ENCODE data around the gene MFNG. TPM values are rescaled to one million over a fixed set of nuclear protein-coding genes. Genes with fewer than 3 reads are reported as not detected.

MFNG gene
- total RNA-seq, 2 experiments from 2014 or later, result 225 to 235 TPM

GRCh38 chr22:37442135-37442534 is 44.0 kb downstream of the MFNG start:
- intact Hi-C loops (cut with micrococcal nuclease; ENCODE audit: unreplicated experiment), result no loop called here
- ChIA-PET CTCF (ENCODE audit: unreplicated experiment) (no interaction called here), POLR2A (interaction anchor here (0.6 kb wide), 1 partner anchor 188 kb away, joined by 3 read pairs; no protein-coding TSS in a partner anchor)
- Histone ChIP-seq H3K4me1 (ENCODE audit: insufficient read depth, low read length, poor library complexity, severe bottlenecking) (peaks cover 4% of the 10 kb centered on the region), H2AFZ (ENCODE audit: low read length) (no peak overlapping the region), H3K4me3 (ENCODE audit: low read depth, low read length, poor library complexity, severe bottlenecking) (no peak overlapping the region), H3K9me2 (ENCODE audit: insufficient read depth, low read length) (no peaks in the 10 kb centered on the region), H3K9me3 (ENCODE audit: low read length) (peaks cover 10% of the 10 kb centered on the region; the same call in 1 of the 2 replicates), H3K79me2 (ENCODE audit: insufficient read depth, low read depth, low read length) (no peaks in the 10 kb centered on the region), H3K36me3 (ENCODE audit: insufficient read depth, low read length) (no peaks in the 10 kb centered on the region), H3K27ac (ENCODE audit: low read depth, low read length, poor library complexity, severe bottlenecking) (no peak overlapping the region), H3K4me2 (ENCODE audit: low read length) (no peak overlapping the region), H4K20me1 (ENCODE audit: insufficient read depth, low read length) (no peaks in the 10 kb centered on the region)
- TF ChIP-seq EZH2phosphoT487 (IDR thresholded peaks at IDR 0.05; ENCODE audit: borderline replicate concordance, low read depth, low read length), result no peak
- no peak for TF ChIP-seq CTCF (conservative IDR thresholded peaks at IDR 0.05; ENCODE audit: low read length)
- BruUV-seq (replicated peaks), result no TSS peak
- no peak for DNase-seq (ENCODE audit: low spot score)

GRCh38 chr22:37440875-37441274 is 45.3 kb downstream of the MFNG start:
- DNase-seq (ENCODE audit: low spot score), result no peak
- ChIA-PET CTCF (ENCODE audit: unreplicated experiment) (no interaction called here), POLR2A (interaction anchor here (0.6 kb wide), 1 partner anchor 59 kb away, joined by 7 read pairs; no protein-coding TSS in a partner anchor)
- Histone ChIP-seq H3K36me3 (ENCODE audit: insufficient read depth, low read length) (no peaks in the 10 kb centered on the region), H3K9me3 (ENCODE audit: low read length) (peaks cover 10% of the 10 kb centered on the region; the same call in 1 of the 2 replicates), H3K79me2 (ENCODE audit: insufficient read depth, low read depth, low read length) (no peaks in the 10 kb centered on the region), H3K27ac (ENCODE audit: low read depth, low read length, poor library complexity, severe bottlenecking) (no peak overlapping the region), H3K4me2 (ENCODE audit: low read length) (no peak overlapping the region), H4K20me1 (ENCODE audit: insufficient read depth, low read length) (no peaks in the 10 kb centered on the region), H3K9me2 (ENCODE audit: insufficient read depth, low read length) (no peaks in the 10 kb centered on the region), H3K4me3 (ENCODE audit: low read depth, low read length, poor library complexity, severe bottlenecking) (no peak overlapping the region), H3K4me1 (ENCODE audit: insufficient read depth, low read length, poor library complexity, severe bottlenecking) (peaks cover 4% of the 10 kb centered on the region), H2AFZ (ENCODE audit: low read length) (no peak overlapping the region)
- BruUV-seq (replicated peaks), result no TSS peak
- TF ChIP-seq CTCF (conservative IDR thresholded peaks at IDR 0.05; ENCODE audit: low read length) (no peak), EZH2phosphoT487 (IDR thresholded peaks at IDR 0.05; ENCODE audit: borderline replicate concordance, low read depth, low read length) (no peak)
- intact Hi-C loops (cut with micrococcal nuclease; ENCODE audit: unreplicated experiment), result no loop called here

GRCh38 chr22:37439347-37439746 is 46.8 kb downstream of the MFNG start:
- no peak overlapping the region for H3K4me3 ChIP-seq (ENCODE audit: low read depth, low read length, poor library complexity, severe bottlenecking)
- H4K20me1 ChIP-seq (ENCODE audit: insufficient read depth, low read length), result no peaks in the 10 kb centered on the region
- intact Hi-C loops (cut with micrococcal nuclease; ENCODE audit: unreplicated experiment), result no loop called here
- H3K9me3 ChIP-seq (ENCODE audit: low read length), result peaks cover 10% of the 10 kb centered on the region; the same call in 1 of the 2 replicates
- TF ChIP-seq EZH2phosphoT487 (IDR thresholded peaks at IDR 0.05; ENCODE audit: borderline replicate concordance, low read depth, low read length), result no peak
- TF ChIP-seq CTCF (conservative IDR thresholded peaks at IDR 0.05; ENCODE audit: low read length), result no peak
- H2AFZ ChIP-seq (ENCODE audit: low read length), result no peak overlapping the region
- CTCF ChIA-PET (ENCODE audit: unreplicated experiment), result no interaction called here
- H3K36me3 ChIP-seq (ENCODE audit: insufficient read depth, low read length), result no peaks in the 10 kb centered on the region
- no peak overlapping the region for H3K4me2 ChIP-seq (ENCODE audit: low read length)
- H3K4me1 ChIP-seq (ENCODE audit: insufficient read depth, low read length, poor library complexity, severe bottlenecking), result peaks cover 4% of the 10 kb centered on the region
- H3K9me2 ChIP-seq (ENCODE audit: insufficient read depth, low read length), result no peaks in the 10 kb centered on the region
- POLR2A ChIA-PET, result no interaction called here
- H3K27ac ChIP-seq (ENCODE audit: low read depth, low read length, poor library complexity, severe bottlenecking), result no peak overlapping the region
- no peak for DNase-seq (ENCODE audit: low spot score)
- BruUV-seq (replicated peaks), result no TSS peak
- no peaks in the 10 kb centered on the region for H3K79me2 ChIP-seq (ENCODE audit: insufficient read depth, low read depth, low read length)
